Endodermal cell (in vitro differentiated cells): ENCODE results near the gene RAB3B. TPM values are rescaled to one million over a fixed set of nuclear protein-coding genes. Genes with fewer than 3 reads are reported as not detected.

Experiments used
- DNase-seq: peaks from one replicate; pipeline ENCODE4 v3.0.0-alpha.2; 2017
- H3K27ac ChIP-seq: 2 replicates; pipeline ENCODE4 v1.5.1; 2013; ENCODE audit warnings: mild to moderate bottlenecking, low read depth, low read length, moderate library complexity
- H3K27me3 ChIP-seq: 2 replicates; pipeline ENCODE4 v1.6.1; 2013; ENCODE audit warnings: mild to moderate bottlenecking, low read length, moderate library complexity; ENCODE audit not compliant: insufficient read depth, control insufficient read depth, poor library complexity, severe bottlenecking
- H3K36me3 ChIP-seq: 2 replicates; pipeline ENCODE4 v1.7.0; 2013; ENCODE audit warnings: mild to moderate bottlenecking, low read length, moderate library complexity; ENCODE audit not compliant: control insufficient read depth, insufficient read depth
- H3K4me1 ChIP-seq: one replicate; pipeline ENCODE4 v1.7.0; 2013; ENCODE audit warnings: low read length; ENCODE audit not compliant: control insufficient read depth, insufficient read depth
- H3K4me3 ChIP-seq: 2 replicates; pipeline ENCODE4 v1.5.1; 2013; ENCODE audit warnings: mild to moderate bottlenecking, low read length, moderate library complexity
- H3K9ac ChIP-seq: 2 replicates; pipeline ENCODE4 v1.6.1; 2013; ENCODE audit warnings: mild to moderate bottlenecking, low read length, moderate library complexity; ENCODE audit not compliant: poor library complexity, severe bottlenecking; ENCODE audit errors: extremely low read depth
- H3K9me3 ChIP-seq: 2 replicates; pipeline ENCODE4 v1.6.1; 2013; ENCODE audit warnings: mild to moderate bottlenecking, low read length, moderate library complexity; ENCODE audit not compliant: control insufficient read depth
- H3K27ac Mint-ChIP-seq: 2 replicates; pipeline ENCODE4 v1.8.0; 2020; ENCODE audit warnings: mixed read lengths
- H3K27me3 Mint-ChIP-seq: 2 replicates; pipeline ENCODE4 v1.8.0; 2021; ENCODE audit warnings: mild to moderate bottlenecking, mixed read lengths; ENCODE audit not compliant: insufficient read depth
- H3K36me3 Mint-ChIP-seq: 2 replicates; pipeline ENCODE4 v1.8.0; 2020; ENCODE audit warnings: low read depth, mixed read lengths
- H3K4me1 Mint-ChIP-seq: 2 replicates; pipeline ENCODE4 v1.8.0; 2020; ENCODE audit warnings: mixed read lengths
- H3K4me3 Mint-ChIP-seq: 2 replicates; pipeline ENCODE4 v1.8.0; 2020; ENCODE audit warnings: mild to moderate bottlenecking, moderate library complexity, mixed read lengths
- H3K9me3 Mint-ChIP-seq: 2 replicates; pipeline ENCODE4 v1.8.0; 2020; ENCODE audit warnings: mild to moderate bottlenecking, mixed read lengths
- WGBS, 2 experiments: methylation state at CpG; one replicate each; pipeline versions ENCODE4 v1.1.5 to v1.1.7; 2013; ENCODE audit warnings: missing lambda C conversion rate in 2 of 2, mixed read lengths in 1 of 2; ENCODE audit not compliant: insufficient coverage in 1 of 2, insufficient read length in 1 of 2; 5-methylcytosine and 5-hydroxymethylcytosine counted together
- total RNA-seq, 2 donors: library from RNA; stranded (reverse); fragmentation: NEBNext Ultra II Directional in 1 of 2; extraction: Animal tissue kit (Norgen Biotek cat#: 25700) in 1 of 2; gene quantifications; 2 replicates in 1 of 2; 3 replicates in 1 of 2; pipeline ENCODE4 v1.2.1, GENCODE V29; 2021
- TF ChIP-seq, protein P1 (sequence below): fragments of 200-600 bp; sonication (generic); conservative IDR thresholded peaks from 2 replicates; pipeline ENCODE4 v1.5.0; 2021; ENCODE audit warnings: antibody characterized with exemption, mild to moderate bottlenecking

The RAB3B gene
- total RNA-seq, 2 donors from 2014 or later = 58.1 to 66.0 TPM

DNA sequence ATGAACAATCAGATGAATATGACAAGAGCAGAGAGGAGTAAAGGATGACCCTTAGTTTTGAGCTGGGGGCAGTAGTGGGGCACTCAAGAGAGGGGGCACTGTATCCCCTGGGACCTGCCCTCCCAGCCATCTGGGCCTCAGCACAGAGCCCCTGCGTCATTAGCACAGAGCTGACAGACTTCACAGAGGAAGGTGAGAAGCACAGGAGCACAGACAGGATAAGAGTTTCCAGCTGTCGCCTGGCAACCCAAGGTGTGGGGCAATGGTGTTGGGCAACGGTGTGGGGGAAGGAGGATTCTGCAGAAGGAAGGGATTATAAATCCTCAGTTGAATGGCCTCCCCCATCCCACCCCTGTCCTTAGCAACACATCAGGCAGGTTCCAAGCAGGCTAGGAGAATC is 30.2 kb downstream of the RAB3B start:
- Histone ChIP-seq H3K27ac (no peak overlapping the region), H3K9ac (no peak overlapping the region), H3K4me1 (peaks cover 22% of the 10 kb centered on the region), H3K27me3 (no peaks in the 10 kb centered on the region), H3K36me3 (peaks cover 26% of the 10 kb centered on the region), H3K9me3 (peaks cover 4% of the 10 kb centered on the region), H3K4me3 (no peak overlapping the region)
- Mint-ChIP-seq H3K27me3 (no peaks in the 10 kb centered on the region), H3K27ac (peak overlapping the region; percentile 78), H3K9me3 (no peaks in the 10 kb centered on the region), H3K4me3 (no peak overlapping the region), H3K4me1 (peaks cover 47% of the 10 kb centered on the region), H3K36me3 (peaks cover 17% of the 10 kb centered on the region)
- WGBS, 2 experiments = 63 to 100% methylated on average over 1 to 3 of the region's 3 CpGs
- TF ChIP-seq, protein P1, sequence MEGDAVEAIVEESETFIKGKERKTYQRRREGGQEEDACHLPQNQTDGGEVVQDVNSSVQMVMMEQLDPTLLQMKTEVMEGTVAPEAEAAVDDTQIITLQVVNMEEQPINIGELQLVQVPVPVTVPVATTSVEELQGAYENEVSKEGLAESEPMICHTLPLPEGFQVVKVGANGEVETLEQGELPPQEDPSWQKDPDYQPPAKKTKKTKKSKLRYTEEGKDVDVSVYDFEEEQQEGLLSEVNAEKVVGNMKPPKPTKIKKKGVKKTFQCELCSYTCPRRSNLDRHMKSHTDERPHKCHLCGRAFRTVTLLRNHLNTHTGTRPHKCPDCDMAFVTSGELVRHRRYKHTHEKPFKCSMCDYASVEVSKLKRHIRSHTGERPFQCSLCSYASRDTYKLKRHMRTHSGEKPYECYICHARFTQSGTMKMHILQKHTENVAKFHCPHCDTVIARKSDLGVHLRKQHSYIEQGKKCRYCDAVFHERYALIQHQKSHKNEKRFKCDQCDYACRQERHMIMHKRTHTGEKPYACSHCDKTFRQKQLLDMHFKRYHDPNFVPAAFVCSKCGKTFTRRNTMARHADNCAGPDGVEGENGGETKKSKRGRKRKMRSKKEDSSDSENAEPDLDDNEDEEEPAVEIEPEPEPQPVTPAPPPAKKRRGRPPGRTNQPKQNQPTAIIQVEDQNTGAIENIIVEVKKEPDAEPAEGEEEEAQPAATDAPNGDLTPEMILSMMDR = no peak
- DNase-seq = peak; percentile 84

DNA sequence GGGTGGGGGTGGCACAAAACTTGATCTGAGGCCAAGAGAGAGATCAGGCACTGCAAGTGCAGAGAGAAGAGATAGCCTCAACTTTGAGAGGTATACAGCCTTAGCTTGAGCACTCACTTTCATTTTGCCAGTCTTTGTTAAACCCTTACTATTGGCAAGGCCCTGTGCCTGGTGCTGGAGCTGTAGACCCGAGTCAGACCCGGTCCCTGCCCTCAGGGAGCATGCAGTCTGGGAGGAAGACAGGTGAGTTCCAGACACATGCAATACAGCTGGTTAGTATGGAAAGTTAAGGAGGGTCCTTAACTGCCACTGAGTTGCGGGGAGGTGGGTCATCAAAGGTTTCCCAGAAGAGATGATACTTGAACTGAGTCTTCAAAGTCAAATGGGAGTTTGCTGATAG is 31.7 kb downstream of the RAB3B start:
- Histone ChIP-seq H3K4me1 (peaks cover 22% of the 10 kb centered on the region), H3K27ac (no peak overlapping the region), H3K36me3 (peaks cover 33% of the 10 kb centered on the region), H3K9ac (no peak overlapping the region), H3K9me3 (peaks cover 4% of the 10 kb centered on the region), H3K4me3 (no peak overlapping the region), H3K27me3 (no peaks in the 10 kb centered on the region)
- Mint-ChIP-seq H3K4me3 (no peak overlapping the region), H3K27ac (no peak overlapping the region), H3K36me3 (peaks cover 27% of the 10 kb centered on the region), H3K4me1 (peaks cover 51% of the 10 kb centered on the region), H3K27me3 (no peaks in the 10 kb centered on the region), H3K9me3 (no peaks in the 10 kb centered on the region)
- DNase-seq = no peak
- TF ChIP-seq, protein P1 = no peak
- WGBS, 2 experiments = 99 to 100% methylated on average over 3 of the region's 3 CpGs

DNA sequence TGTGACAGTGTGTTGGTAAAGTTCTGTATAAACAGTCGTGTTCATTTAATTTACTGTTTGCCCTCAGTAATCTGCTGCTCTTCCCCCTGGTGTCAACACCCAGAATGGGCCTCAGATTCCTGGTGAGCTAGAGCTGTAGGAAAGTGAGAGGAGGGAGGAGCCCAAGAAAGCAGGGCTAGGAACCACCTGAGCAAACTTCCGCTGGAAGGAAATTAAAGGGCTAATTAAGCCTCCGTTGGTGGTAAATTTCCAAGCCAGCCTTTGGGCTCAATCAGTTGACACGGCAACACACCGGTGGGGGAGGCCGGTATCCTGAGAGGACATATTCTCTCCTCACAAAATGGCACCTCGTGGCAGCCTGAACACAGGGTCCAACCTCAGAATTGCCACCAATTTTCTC is 32.9 kb downstream of the RAB3B start:
- H3K27ac Mint-ChIP-seq = peak overlapping the region; percentile 69
- H3K27me3 ChIP-seq = no peaks in the 10 kb centered on the region
- no peak overlapping the region for H3K27ac ChIP-seq
- peak overlapping the region; percentile 5 for H3K4me3 Mint-ChIP-seq
- DNase-seq = peak; percentile 76
- H3K36me3 ChIP-seq = peaks cover 40% of the 10 kb centered on the region
- no peaks in the 10 kb centered on the region for H3K9me3 Mint-ChIP-seq
- peaks cover 4% of the 10 kb centered on the region for H3K9me3 ChIP-seq
- TF ChIP-seq, protein P1 = peak; percentile 66
- H3K9ac ChIP-seq = peak overlapping the region; percentile 4
- H3K4me3 ChIP-seq = peak overlapping the region; percentile 46
- H3K27me3 Mint-ChIP-seq = no peaks in the 10 kb centered on the region
- H3K36me3 Mint-ChIP-seq = peaks cover 37% of the 10 kb centered on the region
- H3K4me1 ChIP-seq = peaks cover 18% of the 10 kb centered on the region
- peaks cover 51% of the 10 kb centered on the region for H3K4me1 Mint-ChIP-seq
- WGBS, 2 experiments = 58 to 64% methylated on average over 5 to 7 of the region's 7 CpGs
